GM10248 (cell line): ENCODE data around the gene SLC13A2.

Source experiments
- CTCF ChIA-PET: fragments of 300-600 bp; sonication (Branson Sonifier 250); formaldehyde crosslinking; extraction: SDS; loops from one replicate; lab custom pipeline; 2021; ENCODE audit warnings: antibody characterized with exemption; lab: Yijun Ruan, JAX
- POLR2A ChIA-PET: fragments of 350-650 bp; sonication (Branson Sonifier 250); formaldehyde crosslinking; extraction: SDS; loops from one replicate; lab custom pipeline; 2020; ENCODE audit warnings: antibody characterized with exemption; lab: Yijun Ruan, JAX
- DNase-seq: peaks from one replicate; pipeline ENCODE4 v3.0.0; 2012; ENCODE audit errors: extremely low spot score
- CTCF ChIP-seq: IDR thresholded peaks from 2 replicates; pipeline ENCODE4 v1.5.1; 2012; ENCODE audit warnings: mild to moderate bottlenecking, low read depth; ENCODE audit errors: extremely low read depth, missing control alignments, control extremely low read depth

SLC13A2 gene

DNA sequence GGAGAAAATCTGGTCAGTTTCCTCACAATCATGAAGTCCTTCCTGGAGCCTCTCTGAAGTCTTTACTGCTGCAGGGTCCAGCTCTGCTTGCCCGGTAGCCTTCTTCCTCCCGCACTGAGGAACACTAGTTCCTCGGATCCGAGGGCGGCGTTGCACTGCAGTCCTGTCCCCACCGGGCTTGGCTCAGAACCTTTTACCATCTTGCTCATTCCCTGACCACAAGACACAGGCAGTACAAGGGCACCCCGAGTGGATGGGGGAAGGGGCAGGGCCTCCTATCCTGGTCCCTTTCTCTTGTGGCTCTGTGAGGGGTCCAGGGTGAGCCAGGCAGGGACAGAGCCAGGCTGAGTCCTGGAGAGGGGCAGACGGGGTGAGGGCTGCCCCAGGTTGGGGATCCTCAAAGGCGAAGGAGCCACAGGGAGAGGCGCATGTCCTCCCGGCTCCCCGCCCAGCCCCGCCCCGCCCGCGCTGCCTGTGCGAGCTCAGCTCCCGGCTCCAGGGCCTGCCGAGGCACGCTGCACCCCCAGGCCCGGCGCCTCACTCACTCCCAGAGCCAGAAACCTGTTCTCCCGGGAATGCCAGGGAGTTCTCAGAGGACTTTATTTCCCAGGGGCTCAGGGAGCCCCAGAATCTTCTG is 34.2 kb downstream of the SLC13A2 start:
- ChIA-PET POLR2A (no interaction called here), CTCF (interaction anchor here (1.1 to 1.6 kb wide), 3 partner anchors 15 to 40 kb away, joined by 3 to 4 read pairs (median 3); no protein-coding TSS in a partner anchor)
- no peak for TF ChIP-seq CTCF
- no peak for DNase-seq

GRCh38 chr17:28508211-28508724 is 34.8 kb downstream of the SLC13A2 start:
- no peak for TF ChIP-seq CTCF
- ChIA-PET POLR2A (no interaction called here), CTCF (interaction anchor here (1.4 to 5.0 kb wide), 3 partner anchors 8 to 29 kb away, joined by 3 to 28 read pairs (median 3); no protein-coding TSS in a partner anchor)
- no peak for DNase-seq

- CTCF ChIA-PET: interaction anchor here (0.8 to 5.0 kb wide), 6 partner anchors 9 to 31 kb away, joined by 3 to 28 read pairs (median 3); no protein-coding TSS in a partner anchor
- POLR2A ChIA-PET: no interaction called here
- DNase-seq: no peak
- TF ChIP-seq CTCF: no peak
Measured at GRCh38 chr17:28509789-28510188, 36.3 kb downstream of the SLC13A2 start.

DNA sequence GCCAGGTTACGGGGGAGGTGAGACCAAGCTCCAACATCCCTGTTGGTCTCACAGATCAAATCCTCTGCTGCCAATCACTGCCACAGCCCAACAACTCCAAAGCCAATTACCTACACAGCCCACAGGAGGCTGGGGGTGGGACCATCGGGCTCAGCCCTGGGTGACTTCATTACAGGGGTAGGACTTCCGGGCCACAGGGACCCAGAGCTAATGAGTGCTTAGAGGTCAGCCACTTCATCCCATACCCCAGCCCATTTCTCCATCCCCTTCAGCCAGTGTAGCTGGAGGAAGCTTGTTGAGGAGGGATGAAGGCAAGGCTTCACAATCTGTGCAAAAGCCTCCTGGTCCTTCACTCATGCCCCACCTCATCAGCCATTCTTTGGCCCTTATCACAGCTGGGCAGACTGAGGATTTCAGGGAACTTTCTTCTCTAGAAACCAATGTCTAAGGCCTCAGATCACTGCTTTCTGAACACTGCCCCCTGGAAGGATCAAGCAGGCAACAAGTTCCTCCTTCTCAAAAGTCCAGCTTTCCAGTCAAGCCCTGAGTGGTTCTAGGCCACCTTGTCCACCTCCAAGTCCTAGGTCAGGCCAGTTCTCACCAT is 38.5 kb downstream of the SLC13A2 start:
- ChIA-PET CTCF (interaction anchor here (1.5 to 5.0 kb wide), 4 partner anchors 8 to 37 kb away, joined by 5 to 28 read pairs (median 10); no protein-coding TSS in a partner anchor), POLR2A (no interaction called here)
- DNase-seq: no peak
- TF ChIP-seq CTCF: no peak

DNA sequence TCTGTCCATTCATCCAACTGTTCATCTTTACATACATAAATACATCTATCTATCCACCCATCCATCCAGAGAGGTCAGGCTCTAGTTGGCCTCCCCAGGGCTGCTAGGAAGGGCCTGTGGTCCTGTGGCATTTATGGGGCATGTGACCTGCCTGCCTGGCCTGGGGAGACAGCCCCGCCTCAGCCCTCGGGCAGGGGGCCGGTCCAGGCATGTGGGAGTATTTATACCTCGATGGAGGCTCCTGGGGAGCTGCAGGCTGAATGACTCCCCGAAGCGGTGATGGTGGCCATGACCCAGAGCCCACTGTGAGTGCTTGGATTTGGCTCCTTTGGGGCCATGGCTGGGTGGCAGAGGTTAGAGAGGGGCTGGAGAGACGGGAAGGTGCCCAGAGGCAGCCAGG is 40.0 kb downstream of the SLC13A2 start:
- TF ChIP-seq CTCF: no peak
- POLR2A ChIA-PET: no interaction called here
- no peak for DNase-seq
- CTCF ChIA-PET: interaction anchor here (2.1 to 5.0 kb wide), 2 partner anchors 18 to 35 kb away, joined by 6 to 28 read pairs; no protein-coding TSS in a partner anchor

GRCh38 chr17:28514561-28515002 is 41.1 kb downstream of the SLC13A2 start:
- POLR2A ChIA-PET: no interaction called here
- DNase-seq: no peak
- TF ChIP-seq CTCF: no peak
- CTCF ChIA-PET: no interaction called here
